Aorta (tissue), 5 donors: Measurements from ENCODE around the gene ADD2. TPM values are rescaled to one million over a fixed set of nuclear protein-coding genes. Genes with fewer than 3 reads are reported as not detected.

Experiments
- ATAC-seq: fragments of 200-7000 bp; cut with Tn5 transposase; one replicate; pipeline ENCODE4 v1.9.1; 2022; ENCODE audit warnings: moderate library complexity; ENCODE audit not compliant: low FRiP score
- DNase-seq, 2 donors: peaks; one replicate each; pipeline ENCODE4 v3.0.0-alpha.2; 2020
- H3K27ac ChIP-seq, 2 donors: one replicate each; pipeline ENCODE4 v1.5.1; 2013; ENCODE audit warnings: low read length in 2 of 2, mild to moderate bottlenecking in 2 of 2, moderate library complexity in 2 of 2, control low read depth in 1 of 2, inconsistent platforms in 1 of 2, low read depth in 1 of 2
- H3K27me3 ChIP-seq, 2 donors: one replicate each; pipeline ENCODE4 v1.6.1; 2013; ENCODE audit warnings: control low read depth in 1 of 2, low read length in 1 of 2, mild to moderate bottlenecking in 1 of 2, moderate library complexity in 1 of 2; ENCODE audit not compliant: insufficient read depth in 2 of 2, control insufficient read depth in 1 of 2
- H3K36me3 ChIP-seq, 2 donors: one replicate each; pipeline ENCODE4 v1.6.1; 2013; ENCODE audit warnings: control low read depth in 1 of 2, low read length in 1 of 2, mild to moderate bottlenecking in 1 of 2; ENCODE audit not compliant: insufficient read depth in 2 of 2, control insufficient read depth in 1 of 2
- H3K4me1 ChIP-seq, 2 donors: one replicate each; pipeline ENCODE4 v1.6.1; 2013; ENCODE audit warnings: low read length in 2 of 2, control low read depth in 1 of 2, mild to moderate bottlenecking in 1 of 2, moderate library complexity in 1 of 2; ENCODE audit not compliant: insufficient read depth in 2 of 2, control insufficient read depth in 1 of 2
- H3K4me3 ChIP-seq, 2 donors: one replicate each; pipeline ENCODE4 v1.5.1; 2013; ENCODE audit warnings: low read length in 2 of 2, control low read depth in 1 of 2, mild to moderate bottlenecking in 1 of 2
- H3K9me3 ChIP-seq: one replicate; pipeline ENCODE4 v1.6.1; 2013; ENCODE audit warnings: mild to moderate bottlenecking, low read length; ENCODE audit not compliant: control insufficient read depth
- WGBS, 2 donors: extraction: QIAGEN DNeasy Blood & Tissue Kit; methylation state at CpG; one replicate each; pipeline ENCODE4 v1.1.7; 2013; 5-methylcytosine and 5-hydroxymethylcytosine counted together
- intact Hi-C, 2 donors: fragments of 100-400 bp; cut with DNase I; formaldehyde crosslinking; loops; one replicate each; pipeline versions ENCODE4 v1.14.2 to v1.15.0; 2022
- polyA plus RNA-seq, 2 donors: library from polyadenylated mRNA; stranded (reverse); fragments of 200-250 nt; gene quantifications; one replicate each; pipeline ENCODE4 v1.2.3, GENCODE V29; 2013
- total RNA-seq, 2 donors: library from RNA; stranded (reverse); fragmentation: NEBNext Ultra II Directional; extraction: Animal tissue kit (Norgen Biotek cat#: 25700); gene quantifications; one replicate each; pipeline ENCODE4 v1.2.1, GENCODE V29; 2021
- donor health status: healthy with polysubstance abuse.
- donor health status: Bipolar disorder and iron deficiency.
- donor health status: DM: no; HTN: no; CAD: no.
- donor health status: DM: no; HTN: no; CAD: no.
- donor health status: DM: yes; HTN: yes; CAD: no.

ADD2 gene
- total and polyA plus RNA-seq, 4 donors = 0.15 to 5.3 (median 1.7) TPM; not detected in 1

GRCh38 chr2:70692256-70692655 lies 75.7 kb downstream of the ADD2 start:
- H3K27ac ChIP-seq = no peak overlapping the region
- H3K9me3 ChIP-seq = no peaks in the 10 kb centered on the region
- DNase-seq (no peak), ATAC-seq (no peak)
- no peaks in the 10 kb centered on the region for H3K27me3 ChIP-seq
- intact Hi-C loops = no loop called here
- no peak overlapping the region for H3K4me3 ChIP-seq
- H3K4me1 ChIP-seq = no peaks in the 10 kb centered on the region
- WGBS, 2 donors = 93 to 94% methylated on average over 17 of the region's 17 CpGs
- no peaks in the 10 kb centered on the region for H3K36me3 ChIP-seq

GRCh38 chr2:70691497-70692140 lies 76.4 kb downstream of the ADD2 start:
- DNase-seq (no peak), ATAC-seq (no peak)
- no peaks in the 10 kb centered on the region for H3K36me3 ChIP-seq

GRCh38 chr2:70690846-70691245 lies 77.2 kb downstream of the ADD2 start:
- H3K9me3 ChIP-seq = no peaks in the 10 kb centered on the region
- H3K27me3 ChIP-seq = no peaks in the 10 kb centered on the region
- H3K27ac ChIP-seq = no peak overlapping the region
- ATAC-seq (no peak), DNase-seq (no peak)
- 71 to 78% methylated on average over 3 of the region's 3 CpGs for WGBS, 2 donors
- H3K4me3 ChIP-seq = no peak overlapping the region
- H3K4me1 ChIP-seq = no peaks in the 10 kb centered on the region
- intact Hi-C loops = no loop called here
- H3K36me3 ChIP-seq = no peaks in the 10 kb centered on the region

More at GRCh38 chr2:70691497-70692140, 76.4 kb downstream of the ADD2 start:
- Histone ChIP-seq H3K4me1 (no peaks in the 10 kb centered on the region), H3K27me3 (no peaks in the 10 kb centered on the region), H3K27ac (no peak overlapping the region), H3K4me3 (no peak overlapping the region), H3K9me3 (no peaks in the 10 kb centered on the region)
- WGBS, 2 donors = 82 to 83% methylated on average over 8 of the region's 8 CpGs
- intact Hi-C loops = no loop called here

GRCh38 chr2:70688427-70688826 lies 79.6 kb downstream of the ADD2 start:
- no peaks in the 10 kb centered on the region for H3K9me3 ChIP-seq
- intact Hi-C loops = no loop called here
- DNase-seq (no peak), ATAC-seq (no peak)
- no peak overlapping the region for H3K4me3 ChIP-seq
- WGBS, 2 donors = 85 to 89% methylated on average over 5 of the region's 5 CpGs
- no peaks in the 10 kb centered on the region for H3K27me3 ChIP-seq
- no peaks in the 10 kb centered on the region for H3K4me1 ChIP-seq
- H3K36me3 ChIP-seq = no peaks in the 10 kb centered on the region
- no peak overlapping the region for H3K27ac ChIP-seq

- DNase-seq (no peak), ATAC-seq (no peak)
- WGBS, 2 donors = 92 to 93% methylated on average over 4 of the region's 4 CpGs
- no peaks in the 10 kb centered on the region for H3K27me3 ChIP-seq
- intact Hi-C loops = no loop called here
- H3K9me3 ChIP-seq = no peaks in the 10 kb centered on the region
- H3K27ac ChIP-seq = no peak overlapping the region
- no peaks in the 10 kb centered on the region for H3K4me1 ChIP-seq
- H3K36me3 ChIP-seq = no peaks in the 10 kb centered on the region
- H3K4me3 ChIP-seq = no peak overlapping the region
These were observed 80.6 kb downstream of the ADD2 start for GRCh38 chr2:70687461-70687795.

- Histone ChIP-seq H3K27me3 (no peaks in the 10 kb centered on the region), H3K4me3 (no peak overlapping the region), H3K36me3 (no peaks in the 10 kb centered on the region), H3K4me1 (no peaks in the 10 kb centered on the region), H3K9me3 (no peaks in the 10 kb centered on the region), H3K27ac (no peak overlapping the region)
- ATAC-seq = no peak
- intact Hi-C loops = no loop called here
- WGBS, 2 donors = 57% methylated on average over 11 of the region's 11 CpGs
- DNase-seq = no peak
These were observed 81.2 kb downstream of the ADD2 start for GRCh38 chr2:70686577-70687460.

- Histone ChIP-seq H3K27me3 (no peaks in the 10 kb centered on the region), H3K4me1 (no peaks in the 10 kb centered on the region), H3K27ac (no peak overlapping the region), H3K36me3 (no peaks in the 10 kb centered on the region), H3K9me3 (no peaks in the 10 kb centered on the region), H3K4me3 (no peak overlapping the region)
- WGBS, 2 donors = 71 to 74% methylated on average over 6 of the region's 6 CpGs
- intact Hi-C loops = no loop called here
- ATAC-seq (no peak), DNase-seq (no peak)
These were observed 82.2 kb downstream of the ADD2 start for GRCh38 chr2:70685771-70686171.

GRCh38 chr2:70684846-70685622 lies 83.0 kb downstream of the ADD2 start:
- H3K4me3 ChIP-seq = no peak overlapping the region
- H3K9me3 ChIP-seq = no peaks in the 10 kb centered on the region
- H3K27me3 ChIP-seq = no peaks in the 10 kb centered on the region
- H3K36me3 ChIP-seq = no peaks in the 10 kb centered on the region
- ATAC-seq (no peak), DNase-seq (no peak)
- no peak overlapping the region for H3K27ac ChIP-seq
- intact Hi-C loops = no loop called here
- H3K4me1 ChIP-seq = no peaks in the 10 kb centered on the region
- 61 to 74% methylated on average over 4 of the region's 4 CpGs for WGBS, 2 donors
